Mesendoderm (in vitro differentiated cells): ENCODE data around the gene TMEM175.

Experiments used
- DNase-seq: peaks from one replicate; pipeline ENCODE4 v3.0.0; 2013
- H2AK5ac ChIP-seq: 2 replicates; pipeline ENCODE4 v1.6.1; 2013; ENCODE audit warnings: low read length, inconsistent platforms
- H2BK120ac ChIP-seq: 2 replicates; pipeline ENCODE4 v1.6.1; 2013; ENCODE audit warnings: low read depth, mild to moderate bottlenecking, low read length, moderate library complexity, mixed read lengths
- H2BK15ac ChIP-seq: replicated peaks from 2 replicates; pipeline ENCODE4 v1.6.1; 2013; ENCODE audit warnings: low read depth, mild to moderate bottlenecking, moderate library complexity
- H2BK5ac ChIP-seq: 2 replicates; pipeline ENCODE4 v1.6.1; 2013; ENCODE audit warnings: low read length, inconsistent platforms
- H3K18ac ChIP-seq: 2 replicates; pipeline ENCODE4 v1.6.1; 2013; ENCODE audit warnings: mild to moderate bottlenecking, low read length, mixed read lengths
- H3K23ac ChIP-seq: one replicate; pipeline ENCODE4 v1.6.1; 2013; ENCODE audit warnings: low read length
- H3K27ac ChIP-seq: 2 replicates; pipeline ENCODE4 v1.5.1; 2013; ENCODE audit warnings: low read depth, mild to moderate bottlenecking, inconsistent platforms, low read length, moderate library complexity
- H3K27me3 ChIP-seq: 2 replicates; pipeline ENCODE4 v1.6.1; 2013; ENCODE audit warnings: low read length, control low read depth, mild to moderate bottlenecking, inconsistent platforms; ENCODE audit not compliant: insufficient read depth, poor library complexity
- H3K36me3 ChIP-seq: 2 replicates; pipeline ENCODE4 v1.6.1; 2013; ENCODE audit warnings: low read length, inconsistent platforms; ENCODE audit not compliant: control insufficient read depth, insufficient read depth
- H3K4ac ChIP-seq: one replicate; pipeline ENCODE4 v1.6.1; 2013; ENCODE audit warnings: low read depth, mild to moderate bottlenecking, low read length, moderate library complexity
- H3K4me1 ChIP-seq: 2 replicates; pipeline ENCODE4 v1.6.1; 2013; ENCODE audit warnings: low read depth, low read length, inconsistent platforms; ENCODE audit not compliant: control insufficient read depth
- H3K4me2 ChIP-seq: 2 replicates; pipeline ENCODE4 v1.6.1; 2013; ENCODE audit warnings: low read length
- H3K4me3 ChIP-seq: 2 replicates; pipeline ENCODE4 v1.5.1; 2013; ENCODE audit warnings: mild to moderate bottlenecking, low read length
- H3K56ac ChIP-seq: one replicate; pipeline ENCODE4 v1.6.1; 2013; ENCODE audit warnings: low read length
- H3K79me1 ChIP-seq: 2 replicates; pipeline ENCODE4 v1.6.1; 2013; ENCODE audit warnings: low read length, inconsistent platforms
- H3K79me2 ChIP-seq: 2 replicates; pipeline ENCODE4 v1.6.1; 2013; ENCODE audit warnings: mild to moderate bottlenecking, low read length; ENCODE audit not compliant: control insufficient read depth, insufficient read depth
- H3K9ac ChIP-seq: 2 replicates; pipeline ENCODE4 v1.6.1; 2013; ENCODE audit warnings: low read length, inconsistent platforms
- H4K5ac ChIP-seq: one replicate; pipeline ENCODE4 v1.6.1; 2013; ENCODE audit warnings: low read length
- H4K8ac ChIP-seq: one replicate; pipeline ENCODE4 v1.6.1; 2013; ENCODE audit warnings: low read depth, mild to moderate bottlenecking, control low read depth, low read length, moderate library complexity
- WGBS: extraction: QIAGEN DNeasy Blood & Tissue Kit; methylation state at CpG from one replicate; pipeline ENCODE4 v1.1.7; 2013; ENCODE audit warnings: low lambda C conversion rate, missing lambda C conversion rate; ENCODE audit not compliant: insufficient coverage; ENCODE audit errors: extremely low coverage; 5-methylcytosine and 5-hydroxymethylcytosine counted together

Gene TMEM175

GRCh38 chr4:1003271-1004070 is 71.2 kb downstream of the TMEM175 start:
- Histone ChIP-seq H3K9ac (no peak overlapping the region), H4K8ac (no peak overlapping the region)

DNA sequence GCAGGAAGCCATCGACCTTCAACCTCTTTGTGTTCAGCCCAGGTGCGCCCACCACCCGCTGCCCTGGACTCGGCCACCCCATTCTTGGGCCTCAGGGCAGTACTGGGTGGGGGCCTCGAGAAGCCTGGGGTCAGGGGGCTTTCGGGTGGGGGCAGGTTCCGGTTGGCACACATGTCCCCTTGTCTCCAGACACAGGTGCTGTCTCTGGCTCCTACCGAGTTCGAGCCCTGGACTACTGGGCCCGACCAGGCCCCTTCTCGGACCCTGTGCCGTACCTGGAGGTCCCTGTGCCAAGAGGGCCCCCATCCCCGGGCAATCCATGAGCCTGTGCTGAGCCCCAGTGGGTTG is 71.8 kb downstream of the TMEM175 start:
- H2BK15ac ChIP-seq: no peak overlapping the region
- H3K4me3 ChIP-seq: no peak overlapping the region
- H3K18ac ChIP-seq: no peak overlapping the region
- peaks cover 39% of the 10 kb centered on the region for H3K27me3 ChIP-seq
- no peaks in the 10 kb centered on the region for H3K79me1 ChIP-seq
- no peaks in the 10 kb centered on the region for H3K4me1 ChIP-seq
- H3K9ac ChIP-seq: no peak overlapping the region
- H2BK5ac ChIP-seq: no peak overlapping the region
- no peak overlapping the region for H3K56ac ChIP-seq
- H2BK120ac ChIP-seq: no peak overlapping the region
- H3K4ac ChIP-seq: no peak overlapping the region
- no peak overlapping the region for H4K8ac ChIP-seq
- no peak overlapping the region for H2AK5ac ChIP-seq
- H4K5ac ChIP-seq: no peak overlapping the region
- H3K79me2 ChIP-seq: no peaks in the 10 kb centered on the region
- DNase-seq: no peak
- H3K36me3 ChIP-seq: no peaks in the 10 kb centered on the region
- no peak overlapping the region for H3K4me2 ChIP-seq
- H3K23ac ChIP-seq: no peak overlapping the region
- H3K27ac ChIP-seq: no peak overlapping the region
- no CpG with 5 or more reads among the region's 13 CpGs for WGBS

More at GRCh38 chr4:1003271-1004070, 71.2 kb downstream of the TMEM175 start:
- H3K27ac ChIP-seq: no peak overlapping the region
- no peaks in the 10 kb centered on the region for H3K36me3 ChIP-seq
- H2AK5ac ChIP-seq: no peak overlapping the region
- peaks cover 37% of the 10 kb centered on the region for H3K27me3 ChIP-seq
- no peaks in the 10 kb centered on the region for H3K79me2 ChIP-seq
- DNase-seq: no peak
- H3K23ac ChIP-seq: no peak overlapping the region
- H3K18ac ChIP-seq: no peak overlapping the region
- no peak overlapping the region for H3K4me2 ChIP-seq
- H3K79me1 ChIP-seq: no peaks in the 10 kb centered on the region
- no peak overlapping the region for H4K5ac ChIP-seq
- no CpG with 5 or more reads among the region's 63 CpGs for WGBS
- H2BK15ac ChIP-seq: no peak overlapping the region
- H2BK120ac ChIP-seq: no peak overlapping the region
- no peak overlapping the region for H2BK5ac ChIP-seq
- H3K56ac ChIP-seq: no peak overlapping the region
- no peak overlapping the region for H3K4me3 ChIP-seq
- no peak overlapping the region for H3K4ac ChIP-seq
- H3K4me1 ChIP-seq: no peaks in the 10 kb centered on the region

DNA sequence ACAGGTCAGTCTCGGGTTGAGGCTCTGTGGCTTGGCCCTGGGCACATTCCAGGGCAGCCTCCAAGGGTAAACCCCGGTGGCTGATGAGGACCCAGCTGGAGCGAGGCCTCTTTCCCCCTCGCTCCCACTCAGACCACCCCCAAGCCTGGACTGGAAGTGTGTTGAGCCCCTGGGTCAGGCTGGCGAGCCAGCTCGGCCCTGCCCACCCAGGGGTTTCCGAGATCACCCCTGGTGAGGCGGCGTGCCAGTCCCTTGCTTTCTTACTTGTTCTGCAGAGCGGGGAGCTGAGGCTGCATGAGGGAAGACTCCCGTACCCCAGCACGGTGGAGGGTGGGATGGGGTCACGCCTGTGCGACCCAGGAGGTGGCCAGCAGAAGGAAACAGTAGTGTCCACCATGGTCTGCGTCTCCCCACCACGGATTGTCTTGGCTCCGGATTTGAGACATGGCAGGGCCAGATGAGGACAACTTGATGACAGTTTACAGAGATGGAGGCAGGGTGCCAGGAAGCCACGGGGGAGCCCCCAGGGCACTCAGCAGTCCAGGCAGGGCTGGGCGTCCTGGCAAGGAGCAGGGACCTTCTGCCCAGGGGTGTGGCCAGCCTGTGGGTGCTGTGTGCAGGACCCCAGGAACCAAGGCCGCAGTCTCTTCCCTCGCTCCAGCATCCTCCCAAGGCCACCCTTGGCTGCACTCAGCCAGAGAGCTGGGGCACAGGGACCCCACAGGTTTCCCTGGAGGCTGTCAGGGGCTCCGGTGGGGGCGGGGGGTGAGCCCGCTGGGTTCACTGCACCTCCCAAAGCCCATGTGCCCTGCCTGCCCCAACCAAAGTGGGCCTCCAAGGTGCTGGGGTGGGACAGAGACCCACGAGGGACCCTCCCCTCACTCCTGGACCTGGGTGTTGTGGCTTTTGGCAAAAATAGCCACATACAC is 72.6 kb downstream of the TMEM175 start:
- no peak overlapping the region for H2BK5ac ChIP-seq
- no peak overlapping the region for H3K9ac ChIP-seq
- H3K18ac ChIP-seq: no peak overlapping the region
- no peak overlapping the region for H4K8ac ChIP-seq
- no peak overlapping the region for H2BK120ac ChIP-seq
- no peaks in the 10 kb centered on the region for H3K79me2 ChIP-seq
- no peak for DNase-seq
- no peak overlapping the region for H4K5ac ChIP-seq
- no peak overlapping the region for H3K4ac ChIP-seq
- no peak overlapping the region for H3K27ac ChIP-seq
- peaks cover 39% of the 10 kb centered on the region for H3K27me3 ChIP-seq
- H3K56ac ChIP-seq: no peak overlapping the region
- no peak overlapping the region for H3K23ac ChIP-seq
- no peaks in the 10 kb centered on the region for H3K4me1 ChIP-seq
- H3K4me2 ChIP-seq: no peak overlapping the region
- H3K79me1 ChIP-seq: no peaks in the 10 kb centered on the region
- no peak overlapping the region for H3K4me3 ChIP-seq
- H2BK15ac ChIP-seq: no peak overlapping the region
- no peak overlapping the region for H2AK5ac ChIP-seq
- H3K36me3 ChIP-seq: no peaks in the 10 kb centered on the region
- no CpG with 5 or more reads among the region's 25 CpGs for WGBS

GRCh38 chr4:1006856-1007255 is 74.6 kb downstream of the TMEM175 start:
- Histone ChIP-seq H3K56ac (no peak overlapping the region), H3K18ac (no peak overlapping the region), H3K4ac (no peak overlapping the region), H4K5ac (no peak overlapping the region), H3K23ac (no peak overlapping the region), H3K4me2 (no peak overlapping the region), H3K9ac (no peak overlapping the region), H3K79me1 (no peaks in the 10 kb centered on the region), H3K79me2 (no peaks in the 10 kb centered on the region), H3K27me3 (peaks cover 38% of the 10 kb centered on the region), H2BK15ac (no peak overlapping the region), H2AK5ac (no peak overlapping the region), H3K27ac (no peak overlapping the region), H3K4me1 (no peaks in the 10 kb centered on the region), H3K36me3 (no peaks in the 10 kb centered on the region), H2BK5ac (no peak overlapping the region), H4K8ac (no peak overlapping the region), H2BK120ac (no peak overlapping the region), H3K4me3 (no peak overlapping the region)
- WGBS: no CpG with 5 or more reads among the region's 5 CpGs
- no peak for DNase-seq
